ENCODE data around the gene STEAP4.
"Not testable (repeated sequence)": the region's sequence is repeated elsewhere in the genome, so short reads cannot be mapped to it uniquely, and the experiment has no call there.

The STEAP4 gene

DNA sequence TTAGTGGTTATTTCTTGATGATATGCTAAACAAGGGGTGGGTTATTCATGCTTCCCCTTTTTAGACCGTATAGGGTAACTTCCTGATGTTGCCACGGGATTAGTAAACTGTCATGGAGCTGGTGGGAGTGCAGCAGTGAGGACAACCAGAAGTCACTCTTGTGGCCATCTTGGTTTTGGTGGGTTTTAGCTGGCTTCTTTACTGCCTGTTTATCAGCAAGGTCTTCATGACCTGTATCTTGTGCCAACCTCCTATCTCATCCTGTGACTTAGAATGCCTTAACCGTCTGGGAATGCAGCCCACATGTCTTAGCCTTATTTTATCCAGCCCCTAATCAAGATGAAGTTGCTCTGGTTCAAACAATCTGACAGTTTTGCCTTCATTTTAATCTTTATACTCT is 41.7 kb downstream of the STEAP4 start:
- DNase-seq, result not testable (repeated sequence)

DNA sequence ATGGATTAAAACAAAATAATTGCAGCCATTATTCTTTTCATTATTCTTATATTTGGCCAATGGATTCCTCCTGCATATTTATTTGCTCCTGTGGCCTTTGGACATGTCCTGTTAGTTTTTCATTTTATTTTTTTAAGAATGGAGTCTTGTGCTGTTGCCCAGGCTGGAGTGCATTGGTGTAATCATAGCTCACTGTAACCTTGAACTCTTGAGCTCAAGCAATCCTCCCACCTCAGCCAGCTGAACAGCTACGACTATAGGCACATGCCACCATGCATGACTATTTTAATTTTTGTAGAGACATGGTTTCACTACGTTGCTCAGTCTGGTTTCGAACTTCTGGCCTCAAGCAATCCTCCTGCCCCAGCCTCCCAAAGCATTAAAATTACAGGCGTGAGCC is 44.1 kb downstream of the STEAP4 start:
- no peak for DNase-seq

DNA sequence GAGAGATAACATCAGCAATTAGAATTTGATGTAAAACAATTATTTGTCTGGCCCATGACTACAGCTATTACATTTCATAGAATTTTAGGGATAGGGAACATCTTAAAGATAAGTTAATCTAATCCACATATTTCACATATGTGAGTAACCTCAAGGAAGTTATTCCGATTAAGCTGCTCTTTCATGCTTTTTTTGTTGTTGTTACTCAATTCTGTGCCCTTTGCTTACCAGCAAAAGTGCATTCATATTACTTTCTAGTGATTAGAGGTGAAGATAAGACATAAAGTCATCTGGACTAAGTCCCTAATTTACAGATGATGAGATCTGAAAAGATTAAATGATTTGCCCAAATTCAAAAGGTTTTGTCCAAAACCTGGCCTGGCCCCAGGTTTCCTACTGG is 46.0 kb downstream of the STEAP4 start:
- DNase-seq, result no peak

DNA sequence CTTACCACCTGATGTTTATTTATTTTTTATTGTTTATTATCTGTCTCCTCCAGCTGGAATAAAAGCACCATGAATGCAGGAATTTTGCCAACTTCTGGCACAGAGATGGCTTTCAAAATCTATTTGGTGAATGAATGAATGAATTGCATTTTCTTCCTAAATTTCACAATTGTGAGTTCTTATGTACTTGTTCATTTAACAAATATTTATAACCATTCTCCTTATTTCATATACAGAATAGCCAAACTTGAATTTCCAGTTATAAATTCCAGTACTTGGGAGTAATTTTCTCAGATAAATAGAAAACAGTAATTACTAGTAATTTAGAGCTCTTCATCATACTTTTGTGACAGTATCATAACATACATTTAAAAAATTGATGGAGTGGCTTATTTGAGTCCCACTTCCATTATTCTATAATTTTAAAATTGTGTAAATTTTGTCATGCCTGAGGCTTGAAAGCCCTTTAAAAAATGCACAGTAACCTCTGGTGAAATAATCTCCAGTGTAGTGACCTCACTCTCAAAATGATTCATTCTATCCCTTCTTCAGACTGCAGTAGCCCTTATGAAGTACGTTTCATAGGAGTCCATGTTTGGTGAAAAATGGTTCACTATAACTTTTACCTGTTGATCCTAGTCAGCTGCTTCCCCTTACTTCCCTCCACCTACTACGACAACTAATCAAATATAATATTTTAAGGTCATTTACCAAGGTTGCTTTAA is 46.9 kb downstream of the STEAP4 start:
- no peak for DNase-seq

DNA sequence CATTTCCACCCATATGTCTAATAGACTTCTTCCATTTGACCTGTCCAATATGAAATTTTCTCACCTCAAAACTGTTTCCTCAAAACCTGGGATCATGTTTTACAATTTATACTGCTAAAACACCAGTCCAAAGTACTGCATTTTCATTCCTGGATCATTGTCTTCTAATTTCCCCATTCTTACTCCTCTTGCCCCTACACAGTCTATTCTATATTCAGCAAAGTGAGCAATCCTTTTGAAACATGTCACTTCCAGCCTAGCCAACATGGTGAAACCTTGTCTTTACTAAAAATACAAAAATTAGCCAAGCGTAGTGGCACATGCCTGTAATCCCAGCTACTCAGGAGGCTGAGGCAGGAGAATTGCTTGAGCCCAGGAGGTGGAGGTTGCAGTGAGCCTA is 48.4 kb downstream of the STEAP4 start:
- DNase-seq, result not testable (repeated sequence)

DNA sequence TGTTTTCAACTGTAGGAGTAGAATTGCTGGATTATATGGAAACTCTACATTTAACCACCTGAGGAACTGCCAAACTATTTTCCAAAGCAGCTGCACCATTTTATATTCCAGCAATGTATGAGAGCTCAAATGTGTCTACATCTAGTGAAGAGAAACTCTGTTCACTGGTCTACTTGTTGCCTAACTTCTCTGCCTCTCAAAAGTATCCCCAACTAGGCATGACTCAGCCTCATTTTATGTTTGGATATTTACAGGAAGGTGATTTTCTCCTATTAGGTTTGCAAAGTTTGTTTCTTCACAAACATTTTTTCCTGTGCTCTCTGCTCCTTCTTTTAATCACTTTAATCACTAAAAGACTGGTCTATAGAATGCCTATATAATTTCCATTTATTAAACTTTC is 49.8 kb downstream of the STEAP4 start:
- DNase-seq, result no peak

DNA sequence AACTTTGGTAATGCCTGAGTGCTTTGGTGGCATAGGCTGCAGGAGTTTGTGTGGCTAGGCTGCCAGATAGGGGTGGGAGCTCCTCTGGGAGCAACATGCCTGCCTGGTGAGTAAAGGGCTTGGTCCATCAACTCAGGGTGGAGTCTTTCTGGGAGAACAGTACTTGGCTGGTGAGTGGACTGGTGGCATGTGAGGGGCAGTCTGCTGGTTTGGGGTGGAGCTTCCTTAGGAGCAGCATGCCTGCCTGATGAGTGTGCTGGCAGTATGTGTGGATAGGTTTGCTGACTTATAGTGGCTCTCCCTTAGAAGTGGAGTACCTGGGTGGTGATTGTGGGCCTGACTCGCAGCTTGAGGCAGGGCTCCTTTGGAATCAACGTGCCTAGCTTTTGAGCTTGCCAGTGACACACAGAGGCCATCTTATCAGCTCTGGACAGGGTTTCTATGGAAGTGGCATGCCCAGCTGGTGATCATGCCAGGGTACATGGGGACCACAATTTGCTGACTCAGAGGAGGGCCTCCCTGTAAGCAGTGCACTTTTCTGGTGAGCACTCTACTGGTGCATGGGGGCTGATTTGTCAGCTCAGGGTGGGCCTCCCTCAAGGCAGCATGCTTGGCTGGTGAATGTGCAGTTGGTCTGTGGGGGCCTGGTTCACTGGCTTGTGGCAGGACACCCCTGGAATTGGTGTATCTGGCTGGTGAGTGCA is 51.8 kb downstream of the STEAP4 start:
- DNase-seq, result no peak

DNA sequence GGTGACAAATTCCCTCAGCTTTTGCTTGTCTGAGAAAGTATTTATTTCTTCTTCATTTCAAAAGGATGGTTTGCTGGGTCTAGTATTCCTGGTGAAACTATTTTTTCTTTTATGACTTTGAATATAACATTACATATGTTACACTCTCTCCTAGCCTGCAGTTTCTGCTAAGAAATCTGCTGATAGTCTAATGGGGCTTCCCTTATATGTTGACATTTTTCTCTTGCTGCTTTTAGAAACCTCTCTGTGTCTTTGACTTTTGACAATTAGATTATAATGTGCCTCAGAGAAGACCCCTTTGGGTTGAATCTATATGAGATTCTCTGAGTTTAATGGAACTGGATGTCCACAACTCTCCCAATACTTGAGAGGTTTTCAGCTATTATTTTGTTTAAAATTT is 53.1 kb downstream of the STEAP4 start:
- no peak for DNase-seq

DNA sequence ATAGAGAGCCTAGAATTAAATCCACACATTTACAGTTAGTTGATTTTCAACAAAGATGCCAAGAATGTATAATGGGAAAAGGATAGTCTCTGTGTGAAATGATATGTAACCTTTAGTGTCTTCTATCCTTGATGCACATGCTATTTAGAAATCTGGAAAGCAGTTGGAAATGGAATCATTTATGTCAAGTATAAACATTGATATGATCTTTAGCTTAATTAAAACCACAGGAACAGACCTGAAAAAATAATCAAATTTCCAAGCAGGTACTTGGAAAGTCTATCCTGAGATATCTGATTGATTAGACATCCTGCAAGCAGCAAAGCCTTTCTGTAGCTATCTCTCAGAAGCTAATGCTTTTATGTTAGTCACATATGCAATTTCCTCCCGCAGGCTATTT is 62.4 kb downstream of the STEAP4 start:
- no peak for DNase-seq

DNA sequence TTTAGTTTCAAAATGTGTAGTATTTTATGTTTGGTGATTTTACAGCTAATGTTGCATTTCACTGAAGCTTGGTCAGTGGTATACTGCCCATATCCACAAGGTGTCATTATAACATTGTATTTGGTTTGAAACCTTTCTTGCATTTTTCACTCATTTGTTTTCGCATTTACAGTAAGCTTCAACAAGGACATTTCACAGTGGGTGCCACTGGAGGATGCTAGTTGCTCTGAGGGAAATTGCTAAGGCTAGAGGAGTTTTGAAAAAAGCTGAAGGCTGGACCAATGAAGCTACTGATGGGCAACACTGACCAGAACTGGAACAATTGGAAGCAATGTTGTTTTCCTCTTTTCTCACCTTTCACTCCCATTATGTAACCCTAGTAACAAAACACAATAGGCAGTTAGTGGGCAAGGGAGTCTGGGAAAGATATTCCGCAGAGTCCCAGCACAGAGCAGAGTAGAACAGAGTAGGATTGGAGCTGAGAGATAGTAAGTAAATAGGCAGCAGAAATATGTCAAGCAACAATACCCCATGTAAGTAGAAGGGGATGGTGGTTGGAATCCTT is 63.3 kb downstream of the STEAP4 start:
- DNase-seq, result peak; percentile 37

DNA sequence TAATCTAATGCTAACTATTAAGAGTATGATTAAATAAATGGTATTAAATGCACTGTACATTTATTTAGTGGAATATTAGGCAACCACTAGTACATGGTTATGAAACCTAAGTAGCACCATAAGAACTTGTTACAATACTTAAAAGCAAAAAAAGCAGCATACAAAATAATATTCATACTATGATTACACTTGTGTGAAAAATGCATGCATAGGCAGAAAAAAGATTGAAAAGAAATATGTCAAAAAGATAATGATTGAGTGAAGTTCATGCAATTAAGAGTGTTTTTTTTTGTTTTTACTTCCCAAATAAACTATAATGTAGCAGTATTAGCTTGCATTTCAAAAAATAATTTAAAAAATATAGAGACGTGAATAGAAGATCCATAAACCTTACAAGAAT is 66.8 kb downstream of the STEAP4 start:
- DNase-seq, result no peak

DNA sequence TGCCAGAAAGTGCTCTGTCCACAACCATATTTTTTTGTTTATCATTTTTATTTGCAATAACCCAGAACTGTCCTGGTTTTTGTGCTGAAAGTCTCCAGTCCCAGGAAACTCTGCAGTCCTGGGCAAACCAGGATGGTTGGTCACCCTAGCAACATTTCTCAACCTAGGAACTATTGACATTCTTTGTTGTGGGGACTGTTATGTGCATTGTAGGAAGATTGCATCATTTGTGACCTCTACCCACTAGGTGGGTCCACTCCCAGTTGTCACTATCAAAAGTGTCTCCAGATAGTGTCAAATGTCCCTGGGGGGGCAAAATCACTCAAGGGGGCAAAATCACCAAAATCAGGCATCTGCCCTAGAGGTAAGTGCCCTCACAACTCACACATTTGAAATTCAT is 72.9 kb downstream of the STEAP4 start:
- no peak for DNase-seq

DNA sequence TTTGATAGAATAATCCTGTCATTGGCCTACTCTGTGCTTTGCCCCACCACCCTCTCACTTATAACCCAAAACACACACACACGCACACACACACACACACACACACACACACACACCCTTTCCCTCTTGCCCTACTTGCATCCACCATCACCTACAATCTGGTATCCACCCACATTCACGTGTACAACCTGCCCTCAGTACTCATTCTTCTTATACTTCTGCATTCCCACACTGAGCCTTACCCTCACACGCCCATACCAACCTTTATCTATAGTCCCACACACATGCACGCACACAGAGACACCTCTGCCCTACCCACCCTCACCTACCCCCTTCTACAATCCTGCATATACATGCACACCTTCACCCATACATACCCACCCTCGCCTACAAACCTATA is 76.0 kb downstream of the STEAP4 start:
- no peak for DNase-seq

DNA sequence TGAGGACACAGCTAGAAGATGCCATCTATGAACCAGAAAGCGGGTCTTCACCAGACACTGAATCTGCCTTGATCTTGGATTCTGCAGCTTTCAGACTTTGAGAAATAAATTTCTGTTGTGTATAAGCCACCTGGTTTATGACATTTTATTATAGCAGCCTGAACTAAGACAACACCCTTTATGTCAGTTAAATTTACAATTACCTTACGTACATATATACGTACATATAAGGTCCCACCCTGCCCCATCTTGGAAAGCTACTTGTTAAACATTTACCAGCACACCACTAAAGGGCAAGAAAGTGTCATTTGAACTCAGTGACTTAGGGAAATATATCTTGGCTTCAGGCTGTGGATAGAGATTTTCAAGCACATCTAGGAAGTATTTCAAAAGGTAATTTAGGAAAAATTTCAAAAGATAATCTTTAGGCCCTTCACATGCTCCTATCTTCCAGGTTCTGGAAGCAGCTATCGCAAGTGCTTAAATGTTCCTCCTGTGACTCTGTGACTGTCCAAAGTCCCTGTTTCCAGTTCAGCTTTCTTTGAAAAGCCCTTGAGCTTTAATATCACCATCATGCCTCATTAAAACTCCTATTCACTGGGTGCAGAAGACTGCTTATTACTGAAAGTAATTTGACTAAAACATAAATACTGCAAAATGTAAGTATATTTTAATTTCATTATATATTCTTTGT is 77.2 kb downstream of the STEAP4 start:
- DNase-seq, result no peak

DNA sequence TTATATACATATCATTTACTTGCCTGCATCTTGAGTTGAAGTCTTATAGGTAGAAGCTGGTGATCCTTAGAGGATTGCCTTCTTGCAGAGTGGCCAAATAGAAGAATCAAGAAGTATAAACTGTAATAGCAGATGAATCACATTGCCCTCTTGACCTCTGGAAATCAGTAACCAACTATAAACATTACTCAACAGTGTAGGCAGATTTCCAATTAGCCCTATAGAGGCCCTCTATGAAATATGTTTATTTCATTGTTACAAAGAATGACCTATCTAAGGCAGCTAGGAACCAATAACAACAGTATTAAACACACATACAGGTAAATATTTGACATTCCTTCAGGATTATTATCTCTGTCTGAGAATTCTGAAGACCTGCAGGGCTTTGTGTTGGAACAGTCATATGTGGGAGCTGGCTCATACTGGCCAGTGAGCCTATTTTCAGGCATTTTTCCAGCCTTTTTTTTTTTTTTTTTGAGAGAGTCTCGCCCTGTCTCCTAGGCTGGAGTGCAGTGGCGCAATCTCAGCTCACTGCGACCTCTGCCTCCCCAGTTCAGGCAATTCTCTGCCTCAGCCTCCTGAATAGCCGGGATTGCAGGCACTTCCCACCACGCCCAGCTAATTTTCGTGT is 79.7 kb downstream of the STEAP4 start:
- no peak for DNase-seq

DNA sequence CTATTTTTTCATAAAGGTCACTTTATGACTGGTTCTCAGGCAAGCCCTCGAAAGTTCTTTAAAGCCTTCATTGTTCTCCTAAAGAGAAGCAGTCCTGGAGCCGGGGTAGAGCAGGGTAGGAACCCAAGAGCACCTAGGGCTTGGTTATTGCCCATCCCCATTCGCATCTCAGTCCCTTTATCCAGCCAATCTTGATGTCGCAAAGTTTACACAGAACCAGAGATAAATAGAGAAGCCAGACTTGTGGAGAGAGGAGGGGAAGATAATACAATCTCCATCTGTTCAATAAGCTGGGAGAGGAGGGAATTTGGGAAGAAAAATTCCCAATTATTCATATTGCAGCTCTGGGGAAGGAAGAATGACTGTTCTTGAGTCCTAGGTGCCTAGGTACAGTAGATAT is 80.5 kb downstream of the STEAP4 start:
- no peak for DNase-seq

DNA sequence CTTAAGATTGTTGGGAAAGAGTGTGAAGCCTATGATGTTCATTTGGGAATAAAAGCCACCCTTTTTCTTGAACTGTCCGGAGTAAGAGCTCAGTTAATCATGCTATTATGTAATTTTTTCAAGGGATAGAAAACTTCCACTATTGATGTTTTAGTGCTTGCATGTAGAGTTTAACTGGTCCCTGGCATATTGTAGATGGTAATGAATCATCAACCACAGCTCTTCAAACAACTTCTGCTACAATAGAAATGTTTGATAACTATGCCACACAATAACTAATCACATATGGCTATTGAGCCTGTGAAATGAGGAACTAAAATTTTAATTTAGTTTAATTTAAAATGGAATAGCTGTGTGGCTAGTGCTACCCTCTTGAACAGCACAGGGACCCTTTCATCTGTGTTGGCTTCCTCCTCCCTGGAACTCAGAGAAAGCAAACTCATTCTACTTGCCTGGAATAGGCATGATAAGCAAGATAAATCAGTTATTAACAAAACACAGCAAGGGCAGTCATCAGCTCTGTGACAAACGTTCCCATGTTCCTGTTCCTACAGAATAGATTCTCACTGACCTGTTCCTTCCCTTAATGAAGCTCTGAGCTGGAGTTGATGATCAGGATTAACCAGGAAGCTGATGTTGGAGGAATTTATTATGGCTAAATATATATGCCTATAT is 82.0 kb downstream of the STEAP4 start:
- no peak for DNase-seq

DNA sequence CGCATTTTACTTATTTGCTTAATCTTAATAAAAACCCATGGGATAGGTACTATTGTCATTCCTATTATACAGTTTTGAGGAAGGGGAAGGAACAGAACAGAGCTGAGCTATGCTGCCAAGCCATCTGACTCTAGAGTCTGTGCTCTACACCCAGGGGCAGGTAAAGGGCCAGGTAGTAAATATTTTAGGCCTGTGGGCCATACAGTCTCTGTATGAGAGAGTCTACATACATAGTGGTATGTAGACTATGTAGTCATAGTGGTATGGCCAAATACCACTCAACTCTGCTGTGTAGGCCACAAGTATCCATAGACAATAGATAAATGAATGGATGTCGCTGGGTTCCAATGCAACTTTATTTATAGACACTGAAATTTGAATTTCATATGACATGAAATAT is 83.4 kb downstream of the STEAP4 start:
- no peak for DNase-seq

All from NCI-H2029 (cell line).